Measurements from ENCODE around the gene COL4A5.

COL4A5 gene

DNA sequence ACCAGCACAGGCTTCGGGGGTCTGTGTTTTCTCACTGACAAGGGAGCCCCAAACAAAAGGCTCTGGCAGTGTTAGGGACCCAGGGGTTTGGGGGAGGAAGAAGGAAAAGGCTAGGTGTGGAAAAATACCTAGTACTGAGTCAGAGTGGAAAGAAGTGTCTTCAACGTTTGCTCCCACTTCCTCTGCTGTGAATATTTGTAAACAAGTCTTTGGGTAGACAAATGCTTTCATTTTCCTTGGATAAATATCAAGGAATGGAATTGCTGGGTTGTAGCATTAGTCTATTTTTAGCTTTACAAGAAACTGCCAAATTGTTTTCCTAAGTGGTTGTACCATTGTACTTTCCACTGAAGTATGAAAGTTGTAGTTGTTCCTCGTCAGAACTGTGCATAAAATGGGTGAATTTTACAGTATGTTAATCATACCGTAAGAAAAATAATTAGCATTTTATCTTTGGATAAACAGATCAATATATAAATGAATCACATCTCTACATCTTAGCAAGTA is 17.4 kb downstream of the COL4A5 start:
- Histone ChIP-seq H3K4me2 (ENCODE audit: low read length) (no peak overlapping the region), H3K79me2 (ENCODE audit: control insufficient read depth, low read length) (no peaks in the 10 kb centered on the region), H3K9me3 (ENCODE audit: control insufficient read depth, insufficient read depth, low read length) (no peaks in the 10 kb centered on the region)

DNA sequence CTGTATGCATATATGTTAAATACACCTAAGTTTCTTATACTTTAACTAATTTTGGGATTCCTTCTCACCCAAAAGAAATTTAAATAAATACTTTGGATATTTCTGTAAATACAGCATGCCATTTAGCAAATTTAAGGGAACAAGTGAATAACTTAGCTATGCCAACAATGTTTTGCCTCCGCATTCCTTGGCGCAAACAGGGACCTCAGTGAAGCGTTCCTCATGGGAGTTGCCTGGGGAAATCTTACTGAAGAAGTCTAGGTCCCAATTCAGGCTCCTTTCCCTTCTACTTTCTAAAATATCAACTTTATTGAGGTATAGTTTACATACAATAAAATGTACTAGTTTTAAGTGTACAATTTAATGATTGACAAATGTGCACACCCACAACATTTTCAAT is 25.0 kb downstream of the COL4A5 start:
- Histone ChIP-seq H3K4me3 (ENCODE audit: low read length) (no peak overlapping the region), H3K9me2 (replicated peaks; ENCODE audit: control insufficient read depth, low read length) (no peaks in the 10 kb centered on the region), H3K4me2 (ENCODE audit: low read length) (no peak overlapping the region), H3F3A (ENCODE audit: control insufficient read depth, insufficient read depth) (no peaks in the 10 kb centered on the region), H3K27ac (ENCODE audit: low read depth, low read length) (no peak overlapping the region), H3K79me2 (ENCODE audit: control insufficient read depth, low read length) (no peaks in the 10 kb centered on the region), H3K9me3 (ENCODE audit: control insufficient read depth, insufficient read depth, low read length) (no peaks in the 10 kb centered on the region), H4K20me1 (ENCODE audit: control insufficient read depth, insufficient read depth, low read depth, low read length) (no peaks in the 10 kb centered on the region), H3K27me3 (ENCODE audit: control insufficient read depth, low read length) (no peaks in the 10 kb centered on the region), H3K36me3 (ENCODE audit: control insufficient read depth, low read length) (no peaks in the 10 kb centered on the region), H3K4me1 (ENCODE audit: control insufficient read depth, low read length) (no peaks in the 10 kb centered on the region)
- TF ChIP-seq EZH2phosphoT487 (IDR thresholded peaks at IDR 0.05; ENCODE audit: borderline replicate concordance, low read length) = no peak
- TF ChIP-seq, protein P1, sequence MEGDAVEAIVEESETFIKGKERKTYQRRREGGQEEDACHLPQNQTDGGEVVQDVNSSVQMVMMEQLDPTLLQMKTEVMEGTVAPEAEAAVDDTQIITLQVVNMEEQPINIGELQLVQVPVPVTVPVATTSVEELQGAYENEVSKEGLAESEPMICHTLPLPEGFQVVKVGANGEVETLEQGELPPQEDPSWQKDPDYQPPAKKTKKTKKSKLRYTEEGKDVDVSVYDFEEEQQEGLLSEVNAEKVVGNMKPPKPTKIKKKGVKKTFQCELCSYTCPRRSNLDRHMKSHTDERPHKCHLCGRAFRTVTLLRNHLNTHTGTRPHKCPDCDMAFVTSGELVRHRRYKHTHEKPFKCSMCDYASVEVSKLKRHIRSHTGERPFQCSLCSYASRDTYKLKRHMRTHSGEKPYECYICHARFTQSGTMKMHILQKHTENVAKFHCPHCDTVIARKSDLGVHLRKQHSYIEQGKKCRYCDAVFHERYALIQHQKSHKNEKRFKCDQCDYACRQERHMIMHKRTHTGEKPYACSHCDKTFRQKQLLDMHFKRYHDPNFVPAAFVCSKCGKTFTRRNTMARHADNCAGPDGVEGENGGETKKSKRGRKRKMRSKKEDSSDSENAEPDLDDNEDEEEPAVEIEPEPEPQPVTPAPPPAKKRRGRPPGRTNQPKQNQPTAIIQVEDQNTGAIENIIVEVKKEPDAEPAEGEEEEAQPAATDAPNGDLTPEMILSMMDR (IDR thresholded peaks at IDR 0.05; ENCODE audit: low read depth, low read length, poor library complexity, severe bottlenecking) = no peak

More for the DNA sequence above, 17.4 kb downstream of the COL4A5 start:
- Histone ChIP-seq H3K27me3 (ENCODE audit: control insufficient read depth, low read length) (no peaks in the 10 kb centered on the region), H3K9me2 (replicated peaks; ENCODE audit: control insufficient read depth, low read length) (no peaks in the 10 kb centered on the region), H3K4me3 (ENCODE audit: low read length) (no peak overlapping the region), H3K4me1 (ENCODE audit: control insufficient read depth, low read length) (no peaks in the 10 kb centered on the region), H3K27ac (ENCODE audit: low read depth, low read length) (no peak overlapping the region), H4K20me1 (ENCODE audit: control insufficient read depth, insufficient read depth, low read depth, low read length) (no peaks in the 10 kb centered on the region), H3F3A (ENCODE audit: control insufficient read depth, insufficient read depth) (no peaks in the 10 kb centered on the region), H3K36me3 (ENCODE audit: control insufficient read depth, low read length) (no peaks in the 10 kb centered on the region)
- TF ChIP-seq, protein P1 (IDR thresholded peaks at IDR 0.05; ENCODE audit: low read depth, low read length, poor library complexity, severe bottlenecking) = no peak

DNA sequence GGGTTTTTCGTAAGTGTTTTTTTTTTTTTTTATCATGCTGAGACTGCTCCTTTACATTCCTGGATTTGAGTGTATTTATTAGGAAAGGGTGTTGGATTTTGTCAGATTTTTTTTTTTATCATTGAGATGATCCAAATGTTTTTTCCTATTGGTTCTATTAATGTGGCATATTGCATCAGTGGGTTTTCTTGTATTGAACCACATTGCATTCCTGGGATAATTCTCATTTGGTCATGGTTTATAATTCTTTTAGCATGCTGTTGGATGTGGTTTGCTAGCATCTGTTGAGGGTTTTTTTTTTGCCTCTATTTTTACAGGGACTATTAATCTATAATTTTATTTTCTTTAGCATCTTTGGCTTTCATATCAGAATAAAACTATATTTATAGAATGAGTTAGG is 28.8 kb downstream of the COL4A5 start:
- Histone ChIP-seq H3K4me1 (ENCODE audit: control insufficient read depth, low read length) (no peaks in the 10 kb centered on the region), H3K4me2 (ENCODE audit: low read length) (no peak overlapping the region), H3K27ac (ENCODE audit: low read depth, low read length) (no peak overlapping the region), H3K79me2 (ENCODE audit: control insufficient read depth, low read length) (no peaks in the 10 kb centered on the region), H4K20me1 (ENCODE audit: control insufficient read depth, insufficient read depth, low read depth, low read length) (no peaks in the 10 kb centered on the region), H3K9me3 (ENCODE audit: control insufficient read depth, insufficient read depth, low read length) (no peaks in the 10 kb centered on the region), H3K4me3 (ENCODE audit: low read length) (no peak overlapping the region), H3K9me2 (replicated peaks; ENCODE audit: control insufficient read depth, low read length) (no peaks in the 10 kb centered on the region), H3K36me3 (ENCODE audit: control insufficient read depth, low read length) (no peaks in the 10 kb centered on the region), H3F3A (ENCODE audit: control insufficient read depth, insufficient read depth) (no peaks in the 10 kb centered on the region), H3K27me3 (ENCODE audit: control insufficient read depth, low read length) (no peaks in the 10 kb centered on the region)
- TF ChIP-seq EZH2phosphoT487 (IDR thresholded peaks at IDR 0.05; ENCODE audit: borderline replicate concordance, low read length) = no peak
- TF ChIP-seq, protein P1 (IDR thresholded peaks at IDR 0.05; ENCODE audit: low read depth, low read length, poor library complexity, severe bottlenecking) = no peak

Data from DOHH2 (cell line).